PC-3 (cell line): ENCODE results near the gene CFP. TPM values are rescaled to one million over a fixed set of nuclear protein-coding genes. Genes with fewer than 3 reads are reported as not detected.

Experiments
- ATAC-seq: fragments of 200-7000 bp; cut with Tn5 transposase; 2 replicates; pipeline ENCODE4 v1.9.1; 2020; ENCODE audit warnings: mild to moderate bottlenecking, moderate library complexity
- BruUV-seq: library from RNA; stranded (reverse); fragments of 400-500 nt; replicated peaks from 2 replicates; lab custom pipeline; 2021; lab: Mats Ljungman, UMichigan
- CTCF ChIA-PET: fragments of 300-600 bp; sonication (Branson Sonifier 250); formaldehyde crosslinking; loops from one replicate; lab custom pipeline; 2022; ENCODE audit warnings: antibody characterized with exemption; lab: Charles Lee
- POLR2A ChIA-PET: fragments of 300-600 bp; sonication (Branson Sonifier 250); formaldehyde crosslinking; loops from one replicate; lab custom pipeline; 2022; ENCODE audit warnings: antibody characterized with exemption; ENCODE audit not compliant: unreplicated experiment; lab: Charles Lee
- DNase-seq: peaks from one replicate; pipeline ENCODE4 v3.0.0-alpha.2; 2015
- H2AFZ ChIP-seq: fragments of 300-600 bp; sonication (generic); 2 replicates; pipeline ENCODE4 v1.6.0; 2016; ENCODE audit warnings: antibody characterized with exemption, low read length
- H3F3A ChIP-seq: fragments of 300-600 bp; sonication (generic); one replicate; pipeline ENCODE4 v1.6.0; 2017; ENCODE audit warnings: antibody characterized with exemption, low read length, control low read depth, mild to moderate bottlenecking; ENCODE audit not compliant: unreplicated experiment
- H3K27ac ChIP-seq: fragments of 300-600 bp; sonication (generic); 2 replicates; pipeline ENCODE4 v1.5.1; 2016; ENCODE audit warnings: mild to moderate bottlenecking, low read length
- H3K27me3 ChIP-seq: fragments of 300-600 bp; sonication (generic); 2 replicates; pipeline ENCODE4 v1.6.1; 2016; ENCODE audit warnings: low read length, mixed read lengths
- H3K36me3 ChIP-seq: fragments of 300-600 bp; sonication (generic); 2 replicates; pipeline ENCODE4 v1.6.1; 2016; ENCODE audit warnings: low read depth, mixed run types, low read length, mixed read lengths
- H3K4me1 ChIP-seq: fragments of 300-600 bp; sonication (generic); 2 replicates; pipeline ENCODE4 v1.5.1; 2016; ENCODE audit warnings: low read length; ENCODE audit not compliant: insufficient read depth
- H3K4me2 ChIP-seq: fragments of 300-600 bp; sonication (generic); 2 replicates; pipeline ENCODE4 v1.6.0; 2016; ENCODE audit warnings: low read length
- H3K4me3 ChIP-seq: fragments of 300-600 bp; sonication (generic); 2 replicates; pipeline ENCODE4 v1.5.1; 2016; ENCODE audit warnings: mild to moderate bottlenecking, low read length, mixed read lengths
- H3K79me2 ChIP-seq: fragments of 300-600 bp; sonication (generic); 2 replicates; pipeline ENCODE4 v1.6.1; 2017; ENCODE audit warnings: low read length, mixed read lengths
- H3K9ac ChIP-seq: fragments of 300-600 bp; sonication (generic); 2 replicates; pipeline ENCODE4 v1.6.0; 2016; ENCODE audit warnings: mild to moderate bottlenecking, low read length
- H3K9me2 ChIP-seq: fragments of 300-600 bp; sonication (generic); replicated peaks from 2 replicates; pipeline ENCODE4 v1.6.1; 2016; ENCODE audit warnings: mixed run types, low read length, mixed read lengths
- H3K9me3 ChIP-seq: fragments of 300-600 bp; sonication (generic); 2 replicates; pipeline ENCODE4 v1.6.1; 2016; ENCODE audit warnings: low read length, mixed read lengths
- H4K20me1 ChIP-seq: fragments of 300-600 bp; sonication (generic); 2 replicates; pipeline ENCODE4 v1.6.1; 2016; ENCODE audit warnings: low read length, mixed read lengths
- CTCF ChIP-seq: fragments of 300-600 bp; sonication (generic); conservative IDR thresholded peaks from 2 replicates; pipeline ENCODE4 v1.5.1; 2017; ENCODE audit warnings: antibody characterized with exemption, low read depth, mild to moderate bottlenecking, low read length
- EZH2 ChIP-seq: fragments of 300-600 bp; sonication (generic); IDR thresholded peaks from one replicate; pipeline ENCODE4 v1.6.1; 2017; ENCODE audit warnings: antibody characterized with exemption, mild to moderate bottlenecking, low read length; ENCODE audit not compliant: unreplicated experiment
- EZH2phosphoT487 ChIP-seq: fragments of 300-600 bp; sonication (generic); IDR thresholded peaks from 2 replicates; pipeline ENCODE4 v1.6.1; 2018; ENCODE audit warnings: mild to moderate bottlenecking, antibody characterized with exemption, low read length, borderline replicate concordance
- intact Hi-C: fragments of 100-400 bp; cut with micrococcal nuclease; formaldehyde crosslinking; loops from 2 replicates; pipeline ENCODE4 v1.9.0; 2023
- total RNA-seq: library from RNA; depleted of rRNA; stranded (reverse); fragments of >200 nt; gene quantifications from 2 replicates; pipeline ENCODE4 v1.2.3, GENCODE V29; 2014

Gene CFP
- total RNA-seq, 1 experiment from 2014 or later: 1.9 TPM

GRCh38 chrX:47650164-47651042 lies 20.7 kb upstream of the CFP start, which contains the start of gene ELK1:
TSS of gene ELK1 (minus strand) at chrX:47650563. CDS start at chrX:47641441, 9,122 bp downstream.
- peak; percentile 94 for ATAC-seq
- intact Hi-C loops: loop anchor here (1.0 to 10.0 kb wide), 6 partner anchors 9 to 456 kb away; partner anchors contain the start of genes ARAF, TIMP1, UBA1 and UXT

GRCh38 chrX:47649781-47650163 lies 20.0 kb upstream of the CFP start:
- ATAC-seq: no peak
- Histone ChIP-seq H3K4me3 (peak overlapping the region; percentile 91), H4K20me1 (no peaks in the 10 kb centered on the region), H3K36me3 (peaks cover 7% of the 10 kb centered on the region), H3K27me3 (no peaks in the 10 kb centered on the region), H3K9ac (peak overlapping the region; percentile 89), H3K79me2 (peaks cover 35% of the 10 kb centered on the region), H3K27ac (no peak overlapping the region), H3K4me1 (peaks cover 13% of the 10 kb centered on the region), H3K9me3 (no peaks in the 10 kb centered on the region), H2AFZ (no peak overlapping the region), H3F3A (no peaks in the 10 kb centered on the region), H3K4me2 (peak overlapping the region; percentile 99), H3K9me2 (no peaks in the 10 kb centered on the region)
- no peak for DNase-seq
- intact Hi-C loops: loop anchor here (1.0 to 10.0 kb wide), 6 partner anchors 10 to 455 kb away; partner anchors contain the start of genes ARAF, TIMP1, UBA1 and UXT
- ChIA-PET POLR2A (no interaction called here), CTCF (interaction anchor here (0.6 kb wide), 1 partner anchor 737 kb away, joined by 8 read pairs; no protein-coding TSS in a partner anchor)
- BruUV-seq: no TSS peak
- no peak for TF ChIP-seq EZH2phosphoT487
- TF ChIP-seq EZH2: no peak
- TF ChIP-seq CTCF: no peak

More at GRCh38 chrX:47650164-47651042, 20.7 kb upstream of the CFP start, which contains the start of gene ELK1:
- Histone ChIP-seq H3K4me2 (peak within 1 kb of the TSS; percentile 99), H3K27me3 (no peaks in the 10 kb centered on the region), H3K4me1 (peaks cover 13% of the 10 kb centered on the region), H3K4me3 (peak within 1 kb of the TSS; percentile 91), H3K9ac (peak within 1 kb of the TSS; percentile 89), H3K27ac (peak within 1 kb of the TSS; percentile 50), H3F3A (no peaks in the 10 kb centered on the region), H3K36me3 (peaks cover 10% of the 10 kb centered on the region), H3K79me2 (peaks cover 33% of the 10 kb centered on the region), H3K9me3 (no peaks in the 10 kb centered on the region), H2AFZ (peak within 1 kb of the TSS; percentile 73), H3K9me2 (no peaks in the 10 kb centered on the region), H4K20me1 (no peaks in the 10 kb centered on the region)
- no peak for TF ChIP-seq EZH2phosphoT487
- TF ChIP-seq CTCF: no peak
- TF ChIP-seq EZH2: no peak
- ChIA-PET CTCF (no interaction called here), POLR2A (no interaction called here)
- DNase-seq: peak; percentile 97
- BruUV-seq: no TSS peak
